Left kidney (tissue), 2 donors: Measurements from ENCODE around the gene RERE. TPM values are rescaled to one million over a fixed set of nuclear protein-coding genes. Genes with fewer than 3 reads are reported as not detected.

ENCODE experiments used
- DNase-seq: peaks from one replicate; pipeline ENCODE4 v3.0.0-alpha.2; 2013
- polyA plus RNA-seq: library from polyadenylated mRNA; unstranded; fragments of 120-200 nt; gene quantifications from one replicate; pipeline ENCODE4 v1.2.1, GENCODE V29; 2013; ENCODE audit not compliant: insufficient read length

The RERE gene
- polyA plus RNA-seq, 1 donor, result 163 TPM

DNA sequence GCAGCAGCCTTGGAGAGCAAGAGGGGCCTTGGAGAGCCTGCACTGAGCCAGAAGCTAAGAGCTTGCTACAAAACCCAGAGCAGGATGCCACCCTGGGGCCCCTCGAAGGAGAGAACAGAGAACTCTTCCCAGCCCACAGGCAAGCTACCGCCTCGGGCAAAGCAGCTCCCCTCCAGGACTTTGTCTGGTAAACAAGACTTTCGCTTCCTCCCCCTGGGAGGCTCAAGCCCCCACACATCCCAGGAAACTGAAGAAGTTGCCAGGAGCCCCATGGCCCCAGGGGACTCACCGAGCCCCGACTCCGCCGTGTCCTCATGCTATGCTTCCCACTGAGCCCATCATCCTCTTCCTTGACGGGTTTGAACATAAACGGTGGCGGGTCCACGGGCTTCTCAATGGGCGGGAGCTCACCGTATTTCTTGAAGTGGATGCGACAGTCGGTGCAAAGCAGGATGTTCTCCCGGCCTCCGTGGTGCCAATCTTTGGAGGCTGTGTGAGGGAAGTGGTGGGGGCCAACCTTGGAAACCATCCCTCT is 453.6 kb downstream of the RERE start:
- DNase-seq, result no peak

GRCh38 chr1:8363186-8363766 is 454.2 kb downstream of the RERE start:
- DNase-seq, result no peak

DNA sequence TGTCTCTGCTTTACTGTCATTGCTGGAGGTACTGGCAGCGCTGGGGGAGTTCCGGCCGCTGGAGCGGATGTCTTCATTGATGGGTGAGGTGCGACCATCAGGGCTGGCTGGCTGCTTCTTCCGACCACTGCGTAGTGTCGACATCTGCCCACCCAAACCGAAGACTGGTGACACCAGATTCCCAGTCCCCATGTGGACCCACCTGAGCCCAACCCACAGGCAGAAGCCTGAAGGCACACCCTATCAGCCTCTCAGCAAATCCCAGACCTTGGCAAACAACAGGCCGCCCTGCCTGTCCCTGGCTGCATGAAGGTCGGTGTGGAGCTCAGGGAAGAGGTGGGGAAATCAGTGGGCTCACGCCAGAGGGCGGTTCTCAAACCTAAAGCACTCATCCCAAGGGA is 454.7 kb downstream of the RERE start:
- no peak for DNase-seq

DNA sequence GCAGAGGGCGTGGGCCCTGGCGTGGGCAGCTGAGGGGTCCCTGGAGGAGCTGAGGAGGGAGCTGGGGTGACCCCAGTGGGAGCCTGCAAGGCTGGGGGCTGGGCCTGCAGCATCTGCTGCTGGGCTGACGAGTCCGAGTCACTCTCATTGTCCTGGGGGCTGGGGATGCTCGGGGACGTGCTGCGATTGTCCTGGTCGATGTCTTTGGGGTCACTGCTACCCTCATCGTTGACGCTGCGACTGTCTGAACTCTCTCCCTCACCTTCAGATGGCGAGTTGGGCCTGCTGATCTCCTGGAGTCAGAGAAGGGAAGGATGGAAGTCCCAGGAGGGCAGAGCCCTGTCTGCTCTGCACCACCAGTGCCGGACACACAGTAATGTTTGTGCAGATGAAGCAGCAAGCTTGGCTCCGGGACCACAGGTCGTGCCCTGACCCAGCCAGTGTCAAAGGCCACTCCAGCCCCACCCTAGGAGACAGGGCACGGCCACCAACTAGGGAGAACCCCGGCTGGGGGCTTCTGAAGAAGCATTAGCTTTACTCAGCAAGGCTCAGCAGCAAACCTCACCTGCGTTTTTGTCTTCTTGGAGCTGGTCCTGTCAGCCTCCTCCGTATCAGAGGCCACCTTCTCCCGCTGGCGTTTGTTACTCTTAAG is 456.1 kb downstream of the RERE start:
- no peak for DNase-seq

DNA sequence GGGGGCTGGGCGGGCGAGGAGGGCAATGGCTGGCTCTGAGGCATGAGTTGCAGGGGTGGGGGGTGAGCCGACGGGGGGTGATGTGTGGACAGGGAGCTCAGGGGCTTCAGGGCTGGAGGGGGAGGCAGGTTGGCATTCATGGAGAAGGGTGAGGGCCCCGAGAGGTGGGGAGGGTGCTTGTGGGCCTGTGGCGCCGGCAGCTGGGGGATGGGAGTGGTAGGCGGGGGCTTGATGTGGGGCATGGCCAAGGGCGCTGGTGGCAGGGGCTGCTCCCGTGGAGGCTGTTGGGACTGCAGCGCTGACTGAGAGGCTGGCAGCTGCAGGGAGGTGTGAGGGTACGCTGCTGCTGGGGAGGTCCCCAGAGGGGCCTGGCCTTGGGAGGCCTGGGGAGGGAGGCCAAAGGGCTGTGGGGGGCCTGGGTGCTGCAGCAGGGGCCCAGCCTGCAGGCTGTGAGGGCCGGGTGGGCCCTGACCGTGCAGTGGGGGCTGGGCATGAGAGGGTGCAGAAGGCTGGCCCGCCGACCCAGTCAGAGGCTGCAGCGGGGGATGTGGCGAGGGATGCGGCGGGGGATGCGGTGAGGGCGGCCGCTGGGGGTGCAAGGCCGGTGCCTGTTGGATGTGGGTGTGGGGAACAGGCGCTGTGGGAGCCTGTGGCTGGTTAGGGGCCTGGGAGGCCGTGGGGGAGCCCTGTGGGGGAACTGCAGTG is 456.8 kb downstream of the RERE start:
- no peak for DNase-seq

GRCh38 chr1:8359617-8360481 is 457.6 kb downstream of the RERE start:
- no peak for DNase-seq

DNA sequence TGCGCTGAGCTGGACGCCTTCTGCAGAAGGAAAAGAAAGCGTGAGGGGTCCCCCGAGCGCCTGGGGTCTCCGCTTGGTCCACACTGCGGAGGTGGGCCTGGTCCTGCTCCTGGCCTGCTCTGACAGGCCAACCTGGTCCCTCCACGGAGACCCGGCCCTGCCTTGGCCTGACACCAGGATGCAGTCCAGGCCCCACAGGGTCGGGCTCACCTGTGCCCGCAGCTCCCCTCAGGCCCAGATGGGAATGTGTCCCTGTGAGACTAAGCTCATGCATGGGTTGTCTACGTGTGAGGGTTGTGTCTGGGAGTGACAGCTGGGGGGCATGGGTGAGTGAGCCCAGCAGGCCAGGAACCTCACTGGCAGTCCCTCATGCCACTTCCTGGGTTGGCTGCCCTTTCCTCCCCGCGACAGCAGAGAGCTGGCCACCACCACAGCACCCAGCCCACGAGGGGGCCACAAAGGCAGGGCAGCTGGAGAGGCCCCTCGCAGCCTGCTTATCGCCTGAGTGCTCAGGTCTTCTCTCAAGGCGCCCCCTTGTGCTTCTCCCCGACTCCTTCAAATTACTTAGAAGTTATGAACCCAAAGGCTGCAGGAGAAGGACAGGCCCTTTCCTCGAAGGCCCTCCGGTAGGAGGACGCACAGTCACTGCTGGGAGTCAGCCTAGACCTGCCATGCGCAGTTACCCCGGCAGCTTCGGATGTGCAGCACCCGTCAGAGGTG is 458.4 kb downstream of the RERE start:
- no peak for DNase-seq

- DNase-seq, result no peak
Measured at GRCh38 chr1:8358241-8358896, 459.1 kb downstream of the RERE start.

- no peak for DNase-seq
Measured at GRCh38 chr1:8357329-8358101, 459.9 kb downstream of the RERE start.

GRCh38 chr1:8356256-8357209 is 460.9 kb downstream of the RERE start:
- no peak for DNase-seq

- DNase-seq, result no peak
Measured at GRCh38 chr1:8355439-8356255, 461.8 kb downstream of the RERE start.

DNA sequence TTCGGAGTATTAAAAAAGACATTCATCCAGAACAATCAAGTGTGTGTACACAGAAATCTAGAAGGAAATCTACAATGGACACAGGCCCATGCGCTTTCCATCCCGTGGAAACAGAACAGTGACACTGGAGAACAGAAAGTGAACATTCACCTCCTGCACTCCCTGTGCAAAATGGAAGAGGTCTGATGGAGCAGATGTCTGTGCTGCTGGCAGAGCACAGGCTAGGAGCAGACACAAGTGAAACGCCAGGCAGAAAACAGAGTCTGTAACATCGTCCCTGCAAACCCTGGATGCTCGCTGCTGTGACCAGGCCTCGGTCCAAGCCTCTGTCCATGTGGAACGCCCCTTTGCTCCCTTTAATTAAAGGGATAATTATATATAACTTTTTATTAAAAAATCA is 463.4 kb downstream of the RERE start:
- no peak for DNase-seq

GRCh38 chr1:8352886-8353785 is 464.3 kb downstream of the RERE start:
- no peak for DNase-seq

- no peak for DNase-seq
Measured at GRCh38 chr1:8352471-8352845, 465.0 kb downstream of the RERE start.

DNA sequence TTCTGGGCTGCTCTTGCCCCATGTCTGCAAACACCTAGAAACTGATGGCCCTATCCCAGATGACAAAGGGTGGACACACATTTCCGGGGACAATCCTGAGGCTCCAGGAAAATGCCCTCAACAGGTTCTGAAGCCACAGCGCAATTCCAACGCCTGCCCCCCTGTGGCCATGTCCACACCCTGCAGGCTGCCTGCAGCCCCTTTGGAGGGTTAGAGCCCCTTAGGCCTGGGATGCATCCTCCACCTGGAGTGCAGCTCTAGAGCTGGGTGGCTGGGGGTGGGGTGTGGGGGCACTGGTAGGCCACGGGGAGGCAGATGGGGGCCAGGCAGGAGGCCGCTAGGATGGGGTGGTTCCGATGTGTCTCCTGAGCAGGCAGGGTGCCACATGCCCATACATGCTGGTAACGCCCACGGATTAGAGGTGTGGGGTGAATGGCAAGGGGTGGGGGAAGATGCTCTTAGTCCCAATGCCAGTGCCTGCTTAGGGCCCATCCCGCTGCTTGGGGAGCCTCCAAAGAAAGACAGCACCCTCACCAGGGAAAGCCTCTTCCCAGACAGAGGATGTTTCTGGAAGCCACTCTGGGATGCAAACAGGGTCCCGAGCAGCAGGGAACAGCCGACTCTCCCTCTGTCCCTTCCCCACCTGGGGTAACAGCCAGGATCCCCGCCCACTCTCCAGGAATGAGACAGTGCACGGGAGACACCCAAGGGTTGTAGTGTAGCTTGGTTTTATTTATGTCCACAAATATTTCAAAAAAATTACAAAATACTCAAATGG is 465.6 kb downstream of the RERE start:
- DNase-seq, result no peak
